H1 (cell line): ENCODE data around the gene ALK. TPM values are rescaled to one million over a fixed set of nuclear protein-coding genes. Genes with fewer than 3 reads are reported as not detected.

ENCODE experiments used
- CTCF ChIA-PET: fragments of 300-600 bp; sonication (Branson Sonifier 250); formaldehyde crosslinking; loops from one replicate; lab custom pipeline; 2021; ENCODE audit not compliant: partially characterized antibody; lab: Charles Lee
- POLR2A ChIA-PET: fragments of 300-600 bp; sonication (Branson Sonifier 250); formaldehyde crosslinking; loops from one replicate; lab custom pipeline; 2021; ENCODE audit warnings: inconsistent platforms; ENCODE audit not compliant: partially characterized antibody; lab: Charles Lee
- DNase-seq, 2 experiments: peaks; one replicate each; pipeline versions ENCODE4 v3.0.0 to v3.0.0-alpha.2; 2010 to 2022; ENCODE audit warnings: low spot score in 2 of 2, low read depth in 1 of 2, mixed read lengths in 1 of 2
- FAIRE-seq: peaks from 2 replicates; lab custom pipeline; 2011; peaks lifted over from hg19 to GRCh38; lab: Jason Lieb, UNC
- H2AFZ ChIP-seq: 2 replicates; pipeline ENCODE4 v1.8.1; 2012; ENCODE audit warnings: low read length, inconsistent platforms
- H2AK5ac ChIP-seq: 2 replicates; pipeline ENCODE4 v1.6.1; 2013; ENCODE audit warnings: low read depth, low read length
- H2BK120ac ChIP-seq: replicated peaks from 2 replicates; pipeline ENCODE3; 2013; ENCODE audit warnings: low read depth, low read length, inconsistent platforms
- H2BK12ac ChIP-seq: 2 replicates; pipeline ENCODE4 v1.6.1; 2013; ENCODE audit warnings: low read depth, low read length
- H2BK15ac ChIP-seq: 2 replicates; pipeline ENCODE4 v1.6.1; 2013; ENCODE audit warnings: low read length
- H2BK20ac ChIP-seq: 2 replicates; pipeline ENCODE4 v1.6.1; 2013; ENCODE audit warnings: low read length
- H2BK5ac ChIP-seq: 2 replicates; pipeline ENCODE4 v1.6.1; 2013; ENCODE audit warnings: low read depth, low read length
- H3K14ac ChIP-seq: 2 replicates; pipeline ENCODE4 v1.6.1; 2013; ENCODE audit warnings: inconsistent platforms; ENCODE audit not compliant: insufficient read length
- H3K18ac ChIP-seq: 2 replicates; pipeline ENCODE4 v1.6.1; 2013; ENCODE audit warnings: low read length; ENCODE audit errors: extremely low read depth
- H3K23ac ChIP-seq: 2 replicates; pipeline ENCODE4 v1.6.1; 2013; ENCODE audit warnings: inconsistent platforms; ENCODE audit not compliant: insufficient read length
- H3K23me2 ChIP-seq: 2 replicates; pipeline ENCODE4 v1.6.1; 2013; ENCODE audit warnings: low read depth, low read length
- H3K27ac ChIP-seq: 2 replicates; pipeline ENCODE4 v1.6.1; 2011; ENCODE audit warnings: low read depth, low read length, inconsistent platforms
- H3K27me3 ChIP-seq, 4 experiments: replicated peaks in 1 of 4; 1 replicate in 1 of 4; 2 replicates in 3 of 4; pipeline versions ENCODE4 v1.6.1 to v1.8.1; 2011 to 2013; ENCODE audit warnings: low read length in 3 of 4, mild to moderate bottlenecking in 3 of 4, inconsistent platforms in 2 of 4, mixed read lengths in 2 of 4, moderate library complexity in 1 of 4; ENCODE audit not compliant: control insufficient read depth in 3 of 4, insufficient read depth in 3 of 4; ENCODE audit errors: extremely low read depth in 1 of 4
- H3K36me3 ChIP-seq, 4 experiments: 2 replicates each; pipeline versions ENCODE4 v1.6.1 to v1.8.1; 2011 to 2013; ENCODE audit warnings: mild to moderate bottlenecking in 4 of 4, low read length in 3 of 4, moderate library complexity in 2 of 4, control low read depth in 1 of 4, inconsistent platforms in 1 of 4; ENCODE audit not compliant: insufficient read depth in 4 of 4, control insufficient read depth in 2 of 4
- H3K4ac ChIP-seq: replicated peaks from 2 replicates; pipeline ENCODE3; 2013; ENCODE audit warnings: low read length, low read depth, mixed read lengths, inconsistent platforms; ENCODE audit not compliant: insufficient read length
- H3K4me1 ChIP-seq, 4 experiments: replicated peaks in 1 of 4; 1 replicate in 1 of 4; 2 replicates in 3 of 4; pipeline versions ENCODE4 v1.6.1 to v1.8.1; 2011 to 2013; ENCODE audit warnings: low read length in 3 of 4, inconsistent platforms in 2 of 4, mixed read lengths in 1 of 4; ENCODE audit not compliant: insufficient read depth in 4 of 4, control insufficient read depth in 3 of 4
- H3K4me2 ChIP-seq, 2 experiments: 2 replicates each; pipeline versions ENCODE4 v1.6.1 to v1.8.1; 2011 to 2013; ENCODE audit warnings: low read depth in 2 of 2, low read length in 2 of 2, control low read depth in 1 of 2, inconsistent platforms in 1 of 2, mild to moderate bottlenecking in 1 of 2; ENCODE audit not compliant: insufficient read depth in 1 of 2
- H3K4me3 ChIP-seq, 4 experiments: fragments of 200-600, 300-600 bp in 1 of 4; sonication (generic), shearing (Covaris generic), sonication (Bioruptor Twin) in 1 of 4; 2 replicates each; pipeline versions ENCODE4 v1.5.1 to v1.8.1; 2011 to 2016; ENCODE audit warnings: low read length in 4 of 4, low read depth in 3 of 4, control low read depth in 2 of 4, inconsistent platforms in 2 of 4, mild to moderate bottlenecking in 2 of 4, mixed read lengths in 1 of 4, moderate library complexity in 1 of 4; ENCODE audit not compliant: insufficient read depth in 2 of 4; ENCODE audit errors: extremely low read depth in 1 of 4
- H3K56ac ChIP-seq: replicated peaks from 2 replicates; pipeline ENCODE3; 2013; ENCODE audit warnings: low read depth, mild to moderate bottlenecking, mixed read lengths, low read length, inconsistent platforms; ENCODE audit not compliant: insufficient read length
- H3K79me1 ChIP-seq: 2 replicates; pipeline ENCODE4 v1.6.1; 2013; ENCODE audit warnings: low read depth, low read length, control low read depth
- H3K79me2 ChIP-seq, 2 experiments: 2 replicates each; pipeline versions ENCODE4 v1.6.1 to v1.8.1; 2012 to 2013; ENCODE audit warnings: low read length in 2 of 2, mild to moderate bottlenecking in 2 of 2, inconsistent platforms in 1 of 2; ENCODE audit not compliant: insufficient read depth in 2 of 2, control insufficient read depth in 1 of 2
- H3K9ac ChIP-seq, 4 experiments: replicated peaks in 1 of 4; 1 replicate in 1 of 4; 2 replicates in 3 of 4; pipeline versions ENCODE4 v1.6.1 to v1.8.1; 2011 to 2013; ENCODE audit warnings: low read depth in 3 of 4, low read length in 3 of 4, control low read depth in 2 of 4, mild to moderate bottlenecking in 2 of 4, moderate library complexity in 2 of 4, inconsistent platforms in 1 of 4; ENCODE audit errors: extremely low read depth in 1 of 4
- H3K9me3 ChIP-seq, 2 experiments: 2 replicates each; pipeline versions ENCODE4 v1.6.1 to v1.8.1; 2012 to 2013; ENCODE audit warnings: mild to moderate bottlenecking in 2 of 2, moderate library complexity in 2 of 2, control low read depth in 1 of 2, inconsistent platforms in 1 of 2, low read depth in 1 of 2, low read length in 1 of 2, mixed read lengths in 1 of 2; ENCODE audit not compliant: insufficient read depth in 2 of 2
- H4K20me1 ChIP-seq, 2 experiments: replicated peaks in 1 of 2; 2 replicates each; pipeline versions ENCODE3 to v1.8.1; 2011 to 2013; ENCODE audit warnings: inconsistent platforms in 2 of 2, low read length in 2 of 2, mild to moderate bottlenecking in 1 of 2; ENCODE audit not compliant: insufficient read depth in 2 of 2, control insufficient read depth in 1 of 2
- H4K5ac ChIP-seq: 2 replicates; pipeline ENCODE4 v1.6.1; 2013; ENCODE audit warnings: low read length, low read depth, mixed read lengths, inconsistent platforms; ENCODE audit not compliant: insufficient read length
- H4K8ac ChIP-seq: 2 replicates; pipeline ENCODE4 v1.8.0; 2013; ENCODE audit warnings: mild to moderate bottlenecking, moderate library complexity, low read length, inconsistent platforms; ENCODE audit not compliant: insufficient read depth; ENCODE audit errors: extremely low read depth
- H4K91ac ChIP-seq: replicated peaks from 2 replicates; pipeline ENCODE3; 2013; ENCODE audit warnings: low read length, mixed read lengths, inconsistent platforms; ENCODE audit not compliant: insufficient read length
- BRCA1 ChIP-seq: IDR thresholded peaks from 2 replicates; pipeline ENCODE4 v1.6.1; 2012; ENCODE audit warnings: low read depth, low read length, improper control_type of control experiment
- CBX8 ChIP-seq: fragments of 300-800, 300-1000 bp; sonication (generic); IDR thresholded peaks from 2 replicates; pipeline ENCODE4 v1.7.1; 2016; ENCODE audit warnings: low read depth, low read length, borderline replicate concordance
- CEBPB ChIP-seq: IDR thresholded peaks from 2 replicates; pipeline ENCODE4 v1.6.1; 2012; ENCODE audit warnings: low read depth, low read length
- CHD1 ChIP-seq: IDR thresholded peaks from 2 replicates; pipeline ENCODE4 v1.6.1; 2012; ENCODE audit warnings: low read depth, low read length, improper control_type of control experiment
- EGR1 ChIP-seq: IDR thresholded peaks from 2 replicates; pipeline ENCODE4 v1.6.1; 2011; ENCODE audit warnings: low read depth, low read length, borderline replicate concordance
- HDAC2 ChIP-seq, 2 experiments: fragments of 300-600 bp in 1 of 2; sonication (generic) in 1 of 2; IDR thresholded peaks; 2 replicates each; pipeline ENCODE4 v1.6.1; 2011 to 2012; ENCODE audit warnings: low read depth in 2 of 2, low read length in 2 of 2, mild to moderate bottlenecking in 2 of 2, moderate library complexity in 2 of 2, borderline replicate concordance in 1 of 2, inconsistent platforms in 1 of 2
- PHF8 ChIP-seq: fragments of 200-600 bp; sonication (generic); conservative IDR thresholded peaks from 2 replicates; pipeline ENCODE4 v1.7.1; 2012; ENCODE audit warnings: low read depth, mild to moderate bottlenecking, inconsistent platforms, low read length, moderate library complexity
- POU5F1 ChIP-seq: IDR thresholded peaks from 2 replicates; pipeline ENCODE4 v1.6.1; 2011; ENCODE audit warnings: low read depth, mild to moderate bottlenecking, low read length, moderate library complexity
- SIN3A ChIP-seq, 2 experiments: IDR thresholded peaks in 1 of 2; conservative IDR thresholded peaks in 1 of 2; 2 replicates each; pipeline ENCODE4 v1.6.1; 2011 to 2012; ENCODE audit warnings: low read length in 2 of 2, improper control_type of control experiment in 1 of 2, low read depth in 1 of 2, mild to moderate bottlenecking in 1 of 2
- SP4 ChIP-seq: IDR thresholded peaks from 2 replicates; pipeline ENCODE4 v1.6.1; 2012; ENCODE audit warnings: low read length, inconsistent platforms
- SUZ12 ChIP-seq: fragments of 200-600 bp; sonication (generic); IDR thresholded peaks from 2 replicates; pipeline ENCODE4 v1.6.1; 2012; ENCODE audit warnings: mild to moderate bottlenecking, inconsistent platforms, low read length, moderate library complexity, mixed read lengths
- TAF1 ChIP-seq: IDR thresholded peaks from 2 replicates; pipeline ENCODE4 v1.6.1; 2011; ENCODE audit warnings: mild to moderate bottlenecking, low read depth, low read length
- WGBS, 2 experiments: shearing (Covaris generic) in 1 of 2; methylation state at CpG; one replicate each; pipeline versions ENCODE4 v1.1.6 to v1.1.7; 2013 to 2015; ENCODE audit warnings: low lambda C conversion rate in 2 of 2, mixed read lengths in 2 of 2, inconsistent platforms in 1 of 2, low coverage in 1 of 2, missing lambda C conversion rate in 1 of 2; ENCODE audit not compliant: insufficient replicate concordance in 2 of 2, insufficient coverage in 1 of 2, insufficient read length in 1 of 2; ENCODE audit errors: extremely low coverage in 1 of 2, missing lambda C conversion rate in 1 of 2; 5-methylcytosine and 5-hydroxymethylcytosine counted together
- polyA plus RNA-seq, 7 experiments: library from polyadenylated mRNA; depleted of rRNA in 3 of 7; stranded (reverse) in 5 of 7; unstranded in 2 of 7; fragments of >200 nt in 5 of 7; fragments of 200-250 nt in 2 of 7; gene quantifications; 1 replicate in 5 of 7; 2 replicates in 1 of 7; 4 replicates in 1 of 7; pipeline versions ENCODE4 v1.2.1 to v1.2.3, GENCODE V29; 2011 to 2013; ENCODE audit warnings: missing spikeins in 2 of 7, mixed read lengths in 2 of 7
- total RNA-seq: library from RNA; stranded (reverse); fragmentation: NEBNext Ultra II Directional; extraction: Animal tissue kit (Norgen Biotek cat#: 25700); gene quantifications from 2 replicates; pipeline ENCODE4 v1.2.1, GENCODE V29; 2021

ALK gene
- total and polyA plus RNA-seq, 2 of the 8 experiments (the other 6 are each of a cell fraction or from before 2014, with no cell fraction given) = 0.02 to 0.09 TPM

GRCh38 chr2:29202819-29203495 is 718.4 kb downstream of the ALK start:
- H3K27me3 ChIP-seq = no peaks in the 10 kb centered on the region
- no peak for FAIRE-seq
- DNase-seq = no peak
- no peak overlapping the region for H3K9ac ChIP-seq
- H4K5ac ChIP-seq = no peak overlapping the region
- no peaks in the 10 kb centered on the region for H4K20me1 ChIP-seq
- no peak overlapping the region for H3K56ac ChIP-seq
- CTCF ChIA-PET = interaction anchor here (1.9 to 2.5 kb wide), 2 partner anchors 10 to 244 kb away, joined by 6 to 10 read pairs; no protein-coding TSS in a partner anchor
- no peak overlapping the region for H2BK120ac ChIP-seq
- no peaks in the 10 kb centered on the region for H3K79me2 ChIP-seq
- WGBS, 2 experiments = 84% methylated on average over 5 of the region's 5 CpGs; no CpG with 5 or more reads in 1 of the 2 experiments
- no peaks in the 10 kb centered on the region for H3K23me2 ChIP-seq
- H3K4me2 ChIP-seq = no peak overlapping the region
- no peak overlapping the region for H3K27ac ChIP-seq
- H3K4me1 ChIP-seq = no peaks in the 10 kb centered on the region; a peak in 1 of 7 replicates
- no peak overlapping the region for H3K23ac ChIP-seq
- H2BK20ac ChIP-seq = no peak overlapping the region
- H4K91ac ChIP-seq = no peak overlapping the region
- H3K18ac ChIP-seq = no peak overlapping the region
- H3K4ac ChIP-seq = no peak overlapping the region
- no peak overlapping the region for H3K4me3 ChIP-seq
- TF ChIP-seq CBX8 = no peak
- TF ChIP-seq SIN3A (conservative IDR thresholded peaks at IDR 0.05 in 1 of 2, IDR thresholded peaks at IDR 0.05 in 1 of 2; ENCODE audit: low read depth in 1 of 2, low read length in 2 of 2) = no peak
- no peak for TF ChIP-seq HDAC2 (IDR thresholded peaks at IDR 0.05; ENCODE audit: borderline replicate concordance in 1 of 2, low read depth in 2 of 2, low read length in 2 of 2)
- no peak for TF ChIP-seq SUZ12
- no peak for TF ChIP-seq PHF8
- TF ChIP-seq TAF1 = no peak
- no peak for TF ChIP-seq CHD1
- no peak for TF ChIP-seq SP4
- no peak for TF ChIP-seq POU5F1
- no peak for TF ChIP-seq CEBPB
- TF ChIP-seq BRCA1 = no peak
- no peak for TF ChIP-seq EGR1
- no peak overlapping the region for H3K14ac ChIP-seq
- H3K36me3 ChIP-seq = no peaks in the 10 kb centered on the region
- no peak overlapping the region for H2BK5ac ChIP-seq
- H2BK15ac ChIP-seq = no peak overlapping the region
- H2AK5ac ChIP-seq = no peak overlapping the region
- no peak overlapping the region for H2AFZ ChIP-seq
- H3K79me1 ChIP-seq = no peaks in the 10 kb centered on the region
- POLR2A ChIA-PET = interaction anchor here (1.1 kb wide), 1 partner anchor 10 kb away, joined by 3 read pairs; no protein-coding TSS in a partner anchor
- H2BK12ac ChIP-seq = no peak overlapping the region
- H4K8ac ChIP-seq = no peak overlapping the region
- no peaks in the 10 kb centered on the region for H3K9me3 ChIP-seq
